GM19438 (cell line): ENCODE data around the gene STAMBP.
"Not testable (repeated sequence)": the region's sequence is repeated elsewhere in the genome, so short reads cannot be mapped to it uniquely, and the experiment has no call there.

Experiments used
- ATAC-seq: cut with Tn5 transposase; IDR thresholded peaks from one replicate; pipeline ENCODE4 v1.9.1; 2021; ENCODE audit warnings: low read depth; ENCODE audit not compliant: unreplicated experiment

STAMBP gene

DNA sequence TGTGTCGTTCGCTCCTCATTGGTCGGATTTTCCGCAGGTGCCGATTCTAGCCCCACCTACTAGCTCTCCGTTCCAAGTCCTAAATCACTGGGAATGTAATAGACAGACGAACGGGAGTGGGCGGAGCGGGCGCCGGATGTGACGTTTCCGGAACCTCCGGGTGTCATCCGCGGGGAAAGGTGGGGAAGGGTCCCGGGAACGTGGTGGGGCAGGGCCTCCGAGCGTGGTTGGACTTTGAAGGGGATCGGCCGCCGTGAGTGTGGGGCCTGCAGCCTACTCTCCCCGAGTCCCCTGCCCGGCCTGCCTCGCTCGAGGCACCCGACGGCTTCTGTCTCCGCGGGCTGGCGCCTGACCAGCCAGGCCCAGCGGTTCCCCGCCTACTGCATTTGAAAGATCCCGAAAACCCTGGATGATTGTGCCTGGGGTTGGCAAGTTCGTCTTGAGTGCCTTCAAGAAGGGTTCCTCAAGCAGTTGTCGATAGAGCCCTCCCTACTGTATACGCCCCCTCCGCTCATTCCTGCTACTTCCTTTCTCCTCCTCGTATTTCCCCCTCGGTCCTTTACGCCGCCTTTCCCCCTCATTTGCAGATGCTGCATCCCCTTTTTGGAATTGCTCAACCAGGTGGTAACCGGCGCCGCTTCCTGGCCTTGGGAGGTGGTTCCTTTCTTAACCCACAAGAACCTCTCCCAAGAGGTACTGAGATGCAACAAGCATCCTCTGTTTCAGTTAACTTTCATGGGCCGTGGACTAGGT, at the start of gene STAMBP:
TSS of gene STAMBP (plus strand) at position 144 of the 753 bp plus-strand sequence. CDS start 1,896 bp downstream, outside the sequence.
- peak; percentile 91 for ATAC-seq

DNA sequence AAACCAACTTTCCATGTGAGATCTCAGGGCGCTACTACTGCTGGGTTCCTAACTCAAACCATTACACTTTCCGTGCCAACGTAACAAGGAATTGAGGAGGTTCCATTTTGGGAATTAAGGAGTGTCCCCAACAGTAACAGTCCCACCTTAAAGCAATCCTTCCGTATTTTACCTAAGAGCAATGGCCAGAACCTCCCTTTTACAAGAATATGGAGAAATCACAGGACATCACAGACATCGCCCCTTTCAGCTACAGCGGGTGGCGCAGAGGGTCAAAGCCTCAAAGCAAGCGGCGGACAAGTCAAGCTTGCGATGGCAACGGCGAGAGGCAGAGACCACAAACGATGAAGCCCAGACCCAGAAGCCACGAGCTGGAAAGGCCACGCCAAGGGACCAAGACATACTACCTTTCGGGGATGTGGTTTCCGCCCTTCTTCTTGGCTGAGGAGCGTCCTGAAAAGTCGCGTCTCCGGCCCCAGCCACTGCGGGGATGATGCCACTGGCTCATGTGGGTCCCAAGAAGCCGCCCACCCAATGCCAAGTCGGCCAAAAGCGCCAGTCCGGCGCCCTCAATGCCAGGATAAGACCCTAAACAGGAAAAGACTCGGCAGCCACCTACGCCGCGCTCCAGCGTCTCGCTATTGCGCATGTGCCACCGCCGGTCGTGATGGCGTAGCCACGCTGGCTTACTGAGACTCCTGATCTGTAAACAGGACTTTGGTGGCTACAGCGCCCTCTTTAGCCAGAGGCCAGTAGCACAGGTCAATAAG, 49.1 kb upstream of the STAMBP start, which contains the start of gene DUSP11:
TSS of gene DUSP11 (minus strand) at position 637 of the 770 bp plus-strand sequence. CDS start at position 508, 129 bp downstream.
- ATAC-seq = peak; percentile 99

DNA sequence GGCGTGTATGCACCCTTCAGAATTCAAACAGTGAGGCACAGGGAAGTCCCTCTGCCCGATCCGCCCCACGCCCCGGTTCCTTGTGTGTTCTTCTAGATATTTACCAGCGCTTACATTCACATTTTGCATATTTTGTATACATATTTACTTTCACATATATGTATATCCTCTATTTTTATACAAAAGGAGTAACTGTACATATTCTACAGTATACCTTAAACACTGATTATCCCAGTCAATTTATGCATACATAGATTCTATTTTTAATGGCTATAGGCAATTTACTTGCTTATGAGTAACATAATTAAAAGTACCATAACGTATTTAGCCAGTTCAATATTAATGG, 48.6 kb upstream of the STAMBP start:
- no peak for ATAC-seq

DNA sequence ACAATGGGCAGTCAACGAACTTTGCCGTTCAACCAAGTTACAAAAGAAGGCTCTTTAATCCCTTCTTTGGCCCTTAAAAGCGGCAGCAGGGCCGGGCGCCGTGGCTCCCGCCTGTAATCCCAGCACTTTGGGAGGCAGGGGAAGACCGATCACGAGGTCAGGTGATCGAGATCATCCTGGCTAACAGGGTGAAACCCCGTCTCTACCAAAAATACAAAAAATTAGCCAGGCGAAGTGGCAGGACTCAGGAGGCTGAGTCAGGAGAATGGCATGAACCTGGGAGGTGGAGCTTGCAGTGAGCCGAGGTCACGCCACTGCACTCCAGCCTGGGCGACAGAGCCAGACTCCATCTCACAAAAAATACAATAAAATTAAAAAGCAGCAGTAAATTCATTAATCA, 45.4 kb upstream of the STAMBP start:
- not testable (repeated sequence) for ATAC-seq

DNA sequence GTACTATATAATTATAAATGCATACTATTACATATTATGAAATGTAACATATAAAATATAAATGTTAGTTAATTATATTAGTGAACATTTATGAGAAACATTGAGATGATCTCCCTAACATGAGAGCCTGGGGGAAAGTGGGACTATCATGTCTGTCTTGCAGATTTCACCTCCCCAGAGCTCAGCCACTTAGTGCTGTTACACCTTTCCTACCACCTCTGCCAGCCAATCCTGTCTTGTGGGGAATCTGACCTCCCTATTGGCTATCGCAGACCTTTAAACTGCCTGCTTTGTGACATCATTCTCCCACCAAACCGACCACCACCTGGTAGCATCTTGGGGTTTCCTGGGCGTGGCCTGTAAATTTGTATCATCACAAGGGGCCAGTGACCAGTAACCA, 44.9 kb upstream of the STAMBP start, which contains the start of gene C2orf78:
TSS of gene C2orf78 (plus strand) at position 301 of the 400 bp plus-strand sequence. CDS start 127 bp downstream, outside the sequence.
- not testable (repeated sequence) for ATAC-seq

DNA sequence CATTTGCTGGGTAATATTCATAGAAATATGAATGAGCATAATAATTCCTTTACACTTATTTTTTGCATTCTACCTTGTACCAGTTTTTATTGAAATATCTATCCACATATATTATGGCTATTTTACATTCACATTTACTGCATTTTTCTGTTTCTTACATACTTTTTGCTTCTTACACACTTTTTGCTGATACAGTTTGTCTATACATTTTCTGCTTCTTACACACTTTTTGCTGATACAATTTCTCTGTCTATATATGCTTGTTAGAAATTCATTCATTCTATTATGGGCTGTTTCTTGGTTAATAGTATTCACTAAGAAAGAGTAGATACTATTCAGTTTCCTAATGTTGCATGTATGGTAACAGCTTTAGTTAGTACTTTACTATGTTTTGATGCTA, 16.9 kb upstream of the STAMBP start:
- no peak for ATAC-seq

DNA sequence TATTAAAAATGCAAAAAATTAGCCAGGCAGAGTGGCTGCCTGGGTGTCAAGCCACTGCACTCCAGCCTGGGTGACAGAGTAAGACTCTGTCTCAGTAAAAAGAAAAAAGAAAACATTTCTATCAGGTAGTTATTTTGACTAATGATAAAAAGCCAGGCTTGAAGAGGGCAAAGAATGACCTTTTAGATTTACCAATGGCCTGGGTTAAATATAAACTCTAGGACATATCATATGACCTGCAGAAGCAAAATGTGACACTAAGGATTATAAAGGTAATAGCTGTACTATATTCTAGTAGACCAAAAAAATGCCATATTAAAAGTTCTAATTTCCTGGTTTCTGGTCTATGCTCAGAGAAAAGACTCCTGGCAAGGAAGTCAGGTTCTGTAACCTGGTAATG, 16.1 kb upstream of the STAMBP start:
- no peak for ATAC-seq

DNA sequence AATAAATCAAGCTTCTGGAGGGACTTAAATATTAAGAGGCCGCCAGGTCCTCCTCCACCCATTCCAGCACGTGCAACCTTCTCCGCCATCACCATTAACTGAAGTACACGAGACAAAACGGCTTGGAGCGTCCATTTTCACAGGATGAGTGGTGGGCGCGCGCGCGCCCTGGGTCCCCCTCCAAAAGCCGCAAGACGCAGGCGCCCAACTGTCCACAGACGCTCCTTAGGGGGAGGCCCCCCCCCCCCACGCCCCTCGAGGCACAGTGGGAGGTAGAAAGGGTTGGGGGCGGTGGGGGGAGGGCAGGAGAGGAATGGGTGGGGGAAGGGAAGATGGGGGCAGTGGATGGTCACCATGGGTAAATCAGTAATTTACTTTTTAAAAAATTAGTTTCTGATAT, 10.5 kb upstream of the STAMBP start:
- ATAC-seq = no peak

DNA sequence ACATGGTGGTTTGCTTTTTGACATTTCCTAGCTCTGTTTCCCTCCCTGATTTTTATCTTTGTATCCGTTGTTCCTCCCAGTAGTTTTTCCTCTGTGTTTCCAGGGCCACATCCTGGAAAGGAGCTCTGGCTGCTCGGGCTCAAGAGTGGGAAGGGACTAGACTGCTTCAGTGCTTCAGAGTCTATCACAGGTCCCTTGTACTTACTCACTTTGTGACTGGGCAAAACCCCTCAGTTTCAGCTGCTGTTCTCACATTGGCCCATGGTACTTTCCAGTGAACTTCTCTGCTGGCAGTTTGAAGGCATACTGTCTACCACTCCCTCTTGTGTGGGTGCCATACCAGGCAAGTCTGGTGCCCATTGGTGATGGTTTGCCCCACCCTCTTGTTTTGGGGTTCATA, 7.5 kb upstream of the STAMBP start:
- ATAC-seq = no peak

DNA sequence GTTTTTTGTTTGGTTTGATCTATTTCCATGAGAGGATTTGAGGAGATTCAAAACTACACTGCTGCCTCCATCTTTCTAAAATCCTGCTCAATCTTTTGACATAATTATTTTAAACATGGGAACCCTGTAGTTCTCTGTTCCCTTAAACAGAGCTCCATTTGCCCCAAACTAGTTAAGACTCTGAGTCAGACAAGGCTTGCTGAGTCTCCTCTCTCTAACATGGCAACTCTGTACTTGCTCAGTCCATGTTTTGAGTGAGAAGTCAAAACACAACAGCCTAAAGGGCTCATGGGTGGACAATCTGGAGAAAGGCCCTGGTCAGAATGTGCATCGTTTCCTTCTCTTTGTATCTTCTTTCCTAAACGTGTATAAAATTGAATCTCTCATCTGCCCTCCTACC, 7.1 kb upstream of the STAMBP start:
- no peak for ATAC-seq

DNA sequence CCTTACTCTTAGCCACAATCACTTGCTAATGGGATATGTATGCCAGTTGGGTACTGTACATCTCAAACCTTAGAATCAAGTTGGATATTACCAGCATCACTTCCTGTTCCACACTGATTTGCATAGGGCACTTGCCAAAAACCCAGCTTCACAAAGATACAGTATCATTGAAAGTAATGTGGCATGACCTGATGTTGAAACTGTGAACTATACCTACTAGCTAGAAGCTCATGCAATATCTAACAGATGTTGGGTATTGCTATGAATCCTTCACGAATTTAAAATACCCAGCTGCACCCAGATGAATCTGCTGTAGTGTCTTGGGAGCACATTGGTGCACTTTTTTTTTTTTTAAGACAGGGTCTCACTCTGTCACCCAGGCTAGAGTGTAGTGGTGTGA, 6.5 kb upstream of the STAMBP start:
- ATAC-seq = no peak

DNA sequence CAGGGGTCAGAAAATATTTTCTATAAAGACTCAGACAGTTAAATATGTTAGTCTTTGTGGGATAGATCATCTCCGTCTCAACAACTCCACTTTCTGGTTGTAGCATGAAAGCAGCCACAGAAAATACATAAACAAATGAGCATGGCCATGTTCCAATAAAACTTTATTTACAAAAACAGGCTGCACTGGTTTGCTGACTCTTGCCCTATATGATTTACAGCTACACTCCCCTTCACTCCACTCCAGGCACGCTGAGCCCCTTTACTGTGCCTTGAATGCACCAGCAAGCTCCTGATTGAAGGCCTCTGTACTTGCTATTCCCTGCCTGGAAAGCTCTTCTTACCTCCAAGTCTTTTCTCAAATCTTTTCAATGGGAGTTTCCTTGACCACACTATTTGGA, 5.8 kb upstream of the STAMBP start:
- no peak for ATAC-seq

DNA sequence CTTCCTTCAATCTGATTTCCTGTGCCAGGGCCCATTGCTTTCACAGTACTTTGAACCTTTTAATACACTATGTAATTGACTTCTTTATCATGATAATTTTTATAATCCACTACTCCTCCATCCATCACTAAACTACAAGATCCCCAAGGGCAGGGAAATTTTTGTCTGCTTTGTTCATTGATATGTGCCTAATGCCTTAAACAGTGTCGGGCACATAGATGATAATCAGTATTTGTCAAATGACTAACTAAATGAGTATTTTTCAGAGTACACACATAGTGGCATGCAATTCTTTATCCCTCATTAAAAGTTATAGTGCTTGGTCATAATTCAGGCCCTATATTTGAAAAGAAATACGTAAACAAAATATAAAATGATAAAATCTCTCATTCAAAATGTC, 5.3 kb upstream of the STAMBP start:
- ATAC-seq = no peak

DNA sequence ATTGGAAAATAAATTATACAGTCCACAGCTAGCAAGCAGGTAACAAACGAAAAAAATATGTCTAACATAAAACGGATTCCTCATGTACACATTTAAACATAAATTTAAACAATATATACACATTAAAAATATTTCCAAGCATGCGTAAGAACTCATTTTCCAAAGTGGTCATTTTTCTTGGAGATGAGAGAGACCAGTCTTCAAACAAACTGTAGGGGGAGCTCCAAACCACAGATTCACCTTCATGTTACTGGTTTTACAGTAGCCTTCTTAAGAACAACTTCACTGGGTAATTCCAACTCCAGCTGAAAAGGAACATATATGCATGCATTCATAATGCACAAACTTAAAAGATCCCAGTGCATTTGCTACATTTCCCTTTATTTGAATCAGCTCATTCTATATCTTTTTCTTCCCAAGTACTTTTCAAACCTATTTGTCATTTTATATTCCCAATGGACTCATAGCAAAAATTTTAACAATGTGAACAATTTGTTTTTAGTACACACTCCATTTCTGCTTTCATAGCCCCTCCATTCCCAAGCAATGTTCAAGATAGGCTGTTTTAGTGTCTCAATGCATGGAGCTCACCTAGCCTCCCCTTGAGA, 4.7 kb upstream of the STAMBP start:
- no peak for ATAC-seq

DNA sequence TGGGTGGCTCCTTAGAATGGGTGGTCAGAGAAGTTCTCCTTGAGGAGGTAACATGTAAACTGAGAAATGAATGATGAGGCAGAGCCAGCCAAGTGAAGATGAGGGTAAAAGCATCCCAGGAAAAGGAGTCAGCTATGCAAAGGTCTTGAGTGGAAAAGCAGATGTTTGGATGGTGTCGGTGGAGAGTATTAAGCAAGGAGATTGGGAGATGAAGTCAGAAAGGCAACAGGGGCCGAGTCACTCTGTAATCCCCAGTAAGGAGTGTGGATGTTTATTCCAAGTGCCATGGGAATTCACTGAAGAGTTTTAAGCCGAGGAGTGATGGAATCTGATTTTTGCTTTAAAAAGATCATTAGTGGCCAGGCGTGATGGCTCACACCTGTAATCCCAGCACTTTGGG, 3.4 kb upstream of the STAMBP start:
- no peak for ATAC-seq

DNA sequence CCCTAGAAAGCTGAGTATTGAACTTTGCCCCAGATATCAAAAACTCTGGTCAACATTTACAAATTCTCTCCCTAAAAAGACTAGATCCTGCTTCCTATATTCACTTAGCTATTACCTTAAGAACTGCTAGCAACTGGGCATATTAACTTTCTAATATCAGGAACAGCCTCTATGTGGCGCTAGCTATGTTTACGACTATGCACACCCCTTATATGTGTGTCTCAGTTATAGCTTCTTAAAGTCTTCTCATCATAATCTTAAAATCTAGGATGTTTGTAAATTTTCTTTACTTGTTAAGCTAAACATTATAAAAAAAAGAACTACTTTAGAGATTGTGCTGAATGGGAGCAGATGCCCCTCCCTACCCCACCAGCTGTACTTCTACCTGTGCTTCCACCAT, 1.7 kb upstream of the STAMBP start:
- no peak for ATAC-seq

DNA sequence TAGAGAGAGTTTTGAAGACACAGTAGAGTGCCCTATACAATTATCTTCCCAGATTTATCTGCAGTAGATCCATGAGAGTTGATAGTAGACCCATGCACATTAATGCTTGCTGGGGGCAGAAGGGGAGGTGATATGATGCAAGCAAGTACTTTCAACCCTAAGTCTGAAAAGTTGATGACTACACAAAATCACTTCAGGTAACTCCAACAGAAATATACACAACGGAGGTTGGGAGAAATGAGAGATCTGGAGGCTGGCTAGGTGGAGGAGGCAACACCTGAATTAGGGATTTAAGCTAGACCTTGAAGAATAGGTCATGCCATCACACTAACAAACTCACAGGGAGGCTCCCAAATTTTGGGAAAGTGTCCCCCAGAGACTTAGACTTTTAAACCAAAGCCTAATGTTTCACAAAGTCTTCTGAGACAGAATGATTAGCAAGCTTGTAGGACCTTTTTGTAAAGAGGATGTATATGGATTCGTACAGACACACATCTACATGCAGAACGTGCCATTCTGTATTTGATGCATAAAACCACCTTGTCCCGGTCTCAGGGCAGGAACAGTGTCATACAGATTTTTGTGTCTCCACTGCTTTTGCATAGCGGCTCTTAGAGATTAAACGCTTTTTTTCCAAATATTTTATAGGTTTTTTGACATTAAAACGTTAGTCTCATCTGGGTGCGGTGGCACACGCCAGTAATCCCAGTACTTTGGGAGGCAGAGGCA, 937 bp upstream of the STAMBP start:
- no peak for ATAC-seq

DNA sequence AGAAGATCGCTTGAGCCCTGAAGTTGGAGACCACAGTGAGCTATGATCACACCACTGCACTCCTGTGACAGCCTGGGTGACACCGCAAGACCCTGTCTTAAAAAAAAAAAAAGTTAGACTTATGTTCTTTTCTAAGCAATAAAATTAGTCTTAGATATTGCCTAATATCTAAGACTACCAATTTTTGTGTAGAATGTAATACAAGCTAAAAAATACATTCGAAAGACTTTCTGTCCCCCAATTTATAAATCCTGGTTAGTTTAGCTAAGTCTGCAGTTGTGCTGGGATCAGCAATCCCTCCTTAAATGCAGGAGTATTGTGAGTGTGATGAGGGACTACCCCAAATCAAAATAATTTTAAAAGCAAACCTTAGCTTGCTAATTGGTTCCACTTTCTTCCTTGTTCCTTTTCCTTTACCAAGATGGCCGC, 358 bp upstream of the STAMBP start:
- no peak for ATAC-seq

DNA sequence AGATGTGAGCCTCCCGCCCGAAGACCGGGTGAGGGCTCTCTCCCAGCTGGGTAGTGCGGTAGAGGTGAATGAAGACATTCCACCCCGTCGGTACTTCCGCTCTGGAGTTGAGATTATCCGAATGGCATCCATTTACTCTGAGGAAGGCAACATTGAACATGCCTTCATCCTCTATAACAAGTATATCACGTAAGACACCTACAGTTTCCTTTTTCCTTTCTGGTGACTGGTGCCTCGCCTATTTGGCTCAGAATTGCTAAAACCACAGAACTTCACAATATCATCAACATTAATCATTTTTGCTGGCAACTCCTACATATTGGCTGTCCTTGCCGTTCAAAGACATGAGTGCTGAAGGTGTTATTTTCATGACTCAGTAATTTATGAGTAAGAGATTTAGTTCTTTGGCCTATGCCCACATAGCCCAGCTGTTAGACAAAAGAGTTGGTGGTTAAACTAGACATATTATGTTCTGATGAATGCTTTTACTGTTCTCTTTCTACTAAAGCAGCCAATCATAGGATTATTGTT, 2.2 kb downstream of the STAMBP start:
- no peak for ATAC-seq

DNA sequence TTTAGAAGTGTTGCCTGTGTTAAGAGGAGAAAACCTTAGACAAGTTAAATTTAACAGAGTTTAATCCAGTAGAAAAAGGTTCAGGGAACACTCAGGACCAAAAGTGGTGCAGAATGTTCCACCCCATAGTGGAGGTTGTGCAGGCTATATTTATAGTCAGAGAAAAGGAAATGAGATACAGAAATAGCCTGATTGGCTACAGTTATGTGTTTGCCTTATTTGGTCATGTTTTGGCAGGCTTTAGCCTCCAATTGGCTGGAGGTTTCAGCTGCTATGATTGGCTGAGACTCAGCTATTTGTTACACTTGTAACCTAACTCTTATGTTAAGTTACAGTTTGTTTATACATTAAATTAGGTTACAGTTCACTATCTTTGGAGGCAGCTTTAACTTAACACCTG, 4.2 kb downstream of the STAMBP start:
- no peak for ATAC-seq
